GM18498 (cell line): ENCODE measurements around the gene EGFR.

ENCODE experiments used
- ATAC-seq: cut with Tn5 transposase; IDR thresholded peaks from one replicate; pipeline ENCODE4 v1.9.1; 2021; ENCODE audit warnings: mild to moderate bottlenecking, moderate library complexity; ENCODE audit not compliant: unreplicated experiment

The EGFR gene

GRCh38 chr7:55240418-55241142 lies 221.8 kb downstream of the EGFR start:
- no peak for ATAC-seq

- no peak for ATAC-seq
Observed at GRCh38 chr7:55241958-55242357, 223.1 kb downstream of the EGFR start.

DNA sequence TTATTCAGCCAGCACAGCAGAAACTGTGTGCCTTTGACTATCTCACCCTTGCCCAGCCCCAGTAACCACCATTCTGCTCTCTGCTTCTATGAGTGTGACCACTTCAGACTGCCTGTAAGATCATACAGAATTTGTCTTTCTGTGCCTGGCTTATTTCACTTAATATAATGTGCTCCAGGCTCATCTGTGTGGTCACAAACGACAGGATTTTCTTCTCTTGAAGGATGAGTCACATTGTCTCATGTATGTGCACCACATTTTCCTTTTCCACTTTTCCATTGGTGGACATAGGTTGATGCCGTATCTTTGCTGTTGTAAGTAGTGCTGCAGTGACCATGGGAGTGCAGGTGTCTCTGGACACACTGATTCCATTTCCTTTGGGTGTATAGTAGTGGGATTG lies 223.8 kb downstream of the EGFR start:
- ATAC-seq: no peak

DNA sequence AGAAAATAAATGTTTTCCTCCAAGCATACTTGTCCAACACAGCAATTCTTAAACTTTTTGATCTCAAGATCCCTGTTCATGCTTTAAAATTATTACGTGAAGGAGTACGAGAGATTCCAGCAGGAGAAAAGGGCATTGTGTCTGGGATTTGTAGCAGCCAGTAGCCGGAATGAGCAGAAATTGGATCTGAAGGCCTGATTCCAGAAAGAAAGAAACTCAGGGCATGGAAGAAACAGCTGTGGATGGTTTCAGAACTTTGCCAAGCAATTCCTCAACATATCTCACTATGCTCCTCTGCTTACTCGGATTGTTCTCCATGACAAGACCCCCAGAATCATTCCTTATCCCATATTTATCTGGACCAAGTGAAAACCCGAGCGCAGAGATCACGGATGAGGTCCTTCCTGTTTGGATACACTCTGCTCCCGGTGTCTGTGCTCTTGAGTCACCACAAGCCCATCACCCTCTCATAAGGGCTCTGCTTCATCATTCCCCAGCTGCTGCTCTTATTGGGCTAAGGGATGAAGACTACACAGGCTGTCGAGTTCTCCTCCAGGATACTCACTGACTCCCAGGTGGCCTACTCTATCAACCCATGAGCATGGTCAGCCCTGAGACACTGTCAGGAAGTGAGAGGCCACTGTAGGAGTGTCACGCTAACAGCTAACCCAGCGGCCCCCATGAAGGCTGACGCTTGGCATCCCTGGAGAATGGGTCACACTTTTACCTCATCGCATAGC lies 225.4 kb downstream of the EGFR start:
- no peak for ATAC-seq

DNA sequence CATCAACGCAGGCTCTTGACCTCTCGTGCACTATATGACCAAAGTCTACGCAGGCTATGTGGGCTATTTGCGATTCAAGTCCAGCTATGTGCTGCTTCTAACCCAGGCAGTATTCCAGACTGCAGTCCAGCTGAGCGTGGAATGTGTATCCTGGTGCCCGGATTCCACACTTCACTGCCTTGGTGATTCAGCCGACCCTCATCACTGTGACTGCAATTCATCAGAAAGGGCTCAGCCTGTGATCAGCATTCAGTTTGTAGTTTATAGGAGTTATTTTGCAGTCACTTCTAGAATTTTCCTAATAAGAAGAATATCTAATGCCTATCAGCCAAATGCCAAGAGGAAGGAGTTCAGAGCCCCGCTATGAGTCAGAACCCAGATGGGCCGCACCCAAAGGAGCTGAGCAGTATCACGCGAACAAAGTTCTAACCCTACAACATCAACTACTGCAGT lies 226.5 kb downstream of the EGFR start:
- ATAC-seq: no peak

DNA sequence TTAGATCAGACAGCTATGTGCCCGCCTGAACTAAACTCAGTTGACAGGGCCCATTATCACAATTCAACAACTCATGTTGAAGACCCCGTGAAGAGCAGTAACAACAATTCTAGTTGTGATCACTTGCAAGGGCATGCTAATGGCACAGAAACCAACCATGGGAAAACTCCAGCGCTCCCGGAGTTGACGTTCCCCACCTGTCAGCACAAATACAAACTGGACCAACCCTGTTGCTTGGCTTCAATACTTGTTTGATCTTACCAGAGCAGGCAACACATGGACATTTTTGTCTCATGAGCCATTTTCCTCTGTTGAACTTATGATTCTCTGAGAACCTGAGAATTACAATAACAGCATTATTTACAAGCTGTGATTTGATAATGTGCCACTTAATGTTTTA lies 227.4 kb downstream of the EGFR start:
- ATAC-seq: no peak

- no peak for ATAC-seq
Observed at GRCh38 chr7:55247428-55247827, 228.6 kb downstream of the EGFR start.

DNA sequence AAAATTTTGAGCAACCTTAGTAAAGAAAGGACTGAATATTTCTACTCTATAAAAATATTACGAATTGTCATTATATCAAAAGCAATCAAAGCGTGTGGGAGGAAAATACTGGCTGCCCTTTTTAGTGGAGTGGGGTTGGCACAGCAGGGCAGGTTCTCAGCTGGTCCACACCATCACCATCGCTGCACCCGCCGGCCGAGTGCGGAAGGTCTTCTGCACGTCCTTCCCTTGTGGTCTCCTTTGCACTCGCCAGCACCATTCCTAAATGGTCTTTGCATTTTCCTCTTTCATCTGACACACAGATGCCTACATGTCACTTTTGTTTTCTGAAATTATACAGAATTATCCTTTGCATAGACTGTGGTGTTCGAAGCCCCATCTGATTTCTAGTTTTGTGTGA lies 229.7 kb downstream of the EGFR start:
- ATAC-seq: no peak

- no peak for ATAC-seq
Observed at GRCh38 chr7:55249332-55249731, 230.5 kb downstream of the EGFR start.

- ATAC-seq: no peak
Observed at GRCh38 chr7:55250313-55250712, 231.5 kb downstream of the EGFR start.

- ATAC-seq: no peak
Observed at GRCh38 chr7:55251313-55251712, 232.5 kb downstream of the EGFR start.

DNA sequence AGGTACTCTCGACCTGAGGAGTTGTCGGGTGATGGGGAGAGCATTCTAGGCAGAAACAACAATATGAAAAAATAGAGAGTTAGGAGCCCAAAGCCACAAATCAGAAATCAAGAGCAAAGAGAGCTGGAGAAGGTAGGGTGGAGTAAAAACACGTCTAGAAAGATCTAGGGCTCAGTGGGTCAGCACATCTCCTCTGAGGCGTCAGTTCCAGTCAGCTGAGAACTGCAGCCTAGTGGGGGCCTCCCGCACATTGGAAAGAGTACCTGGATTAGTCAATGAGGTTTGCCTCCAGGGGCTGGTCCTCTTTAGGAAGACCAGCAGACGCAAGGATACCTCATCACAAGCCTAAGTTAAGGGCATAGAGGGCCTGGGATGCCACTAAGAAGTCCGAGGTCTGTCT lies 233.1 kb downstream of the EGFR start:
- no peak for ATAC-seq

GRCh38 chr7:55252386-55252785 lies 233.6 kb downstream of the EGFR start:
- no peak for ATAC-seq

DNA sequence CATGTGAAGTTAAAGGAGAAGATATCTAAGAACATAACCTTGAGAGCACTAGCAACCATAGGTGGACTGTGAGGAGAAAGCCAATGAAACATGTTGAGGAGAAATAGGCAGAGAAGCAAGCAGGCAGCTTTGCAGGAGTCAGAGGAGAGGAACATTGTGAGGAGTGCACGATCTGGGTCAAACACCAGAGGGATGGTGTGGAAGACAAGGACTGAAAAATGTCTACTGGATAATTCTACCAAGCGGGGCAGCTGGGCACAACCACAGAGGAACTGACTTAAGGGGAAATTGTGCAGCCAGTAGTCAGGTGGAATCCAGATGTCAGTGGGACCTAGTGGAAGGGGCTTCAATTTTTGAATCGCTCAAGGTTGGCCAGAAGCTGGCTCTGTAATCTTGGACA lies 234.4 kb downstream of the EGFR start:
- no peak for ATAC-seq

DNA sequence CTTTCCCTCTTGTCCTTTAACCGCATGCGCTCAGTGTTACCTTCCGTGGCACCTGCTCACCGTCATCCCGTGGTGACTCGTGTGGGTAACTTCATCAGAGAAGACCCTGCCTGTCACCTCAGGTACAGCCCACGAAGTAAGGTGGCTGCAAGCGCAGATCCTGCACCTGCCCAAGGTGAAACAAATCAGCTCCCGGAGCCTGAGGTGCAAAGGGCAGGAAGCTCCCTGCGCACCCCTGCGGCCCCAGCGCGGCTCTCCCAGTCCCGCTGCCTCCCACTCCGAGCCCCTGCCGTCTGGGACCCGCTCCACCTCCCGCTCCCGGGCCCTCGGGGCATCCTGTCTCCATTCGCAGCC lies 235.4 kb downstream of the EGFR start:
- no peak for ATAC-seq

GRCh38 chr7:55254596-55255495 lies 236.0 kb downstream of the EGFR start:
- ATAC-seq: peak; percentile 77

DNA sequence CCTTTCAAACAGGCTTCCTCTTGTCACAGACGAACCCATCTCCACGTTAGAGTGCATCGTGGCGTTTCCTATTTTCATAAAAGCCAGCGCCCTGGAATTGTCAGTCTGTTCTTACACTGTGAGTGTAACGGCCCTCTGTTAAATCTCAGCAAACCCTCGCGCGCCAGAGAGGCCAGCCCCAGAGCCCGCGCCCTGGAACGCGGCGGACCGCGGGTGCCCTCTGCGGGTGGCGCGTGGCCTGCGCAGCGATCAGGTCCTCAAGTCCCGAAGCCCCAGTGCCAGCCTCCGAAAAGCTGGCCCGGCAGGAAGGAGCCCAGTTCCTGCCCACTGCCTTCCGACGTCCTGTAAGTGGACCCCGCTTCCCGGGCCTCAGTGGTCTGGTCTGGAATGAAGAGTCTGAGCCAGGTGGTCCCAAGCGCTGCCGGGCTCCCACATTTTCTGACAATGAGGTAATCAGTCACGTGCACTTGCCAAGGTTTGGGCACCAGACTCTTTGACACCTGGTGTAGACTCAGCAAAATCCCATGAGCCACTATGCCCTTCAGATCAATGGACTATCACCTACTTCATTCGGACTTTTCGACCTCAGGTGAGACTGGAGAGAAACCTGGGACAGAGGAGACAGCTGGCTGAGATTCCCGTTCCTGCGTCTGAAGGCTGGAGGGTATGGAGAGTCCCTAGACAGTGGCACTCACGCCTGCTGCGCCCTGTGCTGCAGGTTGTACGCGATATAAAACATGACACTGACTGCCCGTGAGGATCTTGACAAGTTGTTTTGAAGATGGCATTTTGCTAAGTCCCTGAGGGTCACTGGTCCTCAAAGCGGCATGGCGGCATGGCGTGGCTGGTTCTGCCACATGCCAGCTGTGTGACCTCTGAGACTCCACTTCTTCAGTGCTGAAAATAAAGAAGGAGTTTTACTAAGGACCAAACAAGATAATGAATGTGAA lies 237.0 kb downstream of the EGFR start:
- ATAC-seq: peak; percentile 89

DNA sequence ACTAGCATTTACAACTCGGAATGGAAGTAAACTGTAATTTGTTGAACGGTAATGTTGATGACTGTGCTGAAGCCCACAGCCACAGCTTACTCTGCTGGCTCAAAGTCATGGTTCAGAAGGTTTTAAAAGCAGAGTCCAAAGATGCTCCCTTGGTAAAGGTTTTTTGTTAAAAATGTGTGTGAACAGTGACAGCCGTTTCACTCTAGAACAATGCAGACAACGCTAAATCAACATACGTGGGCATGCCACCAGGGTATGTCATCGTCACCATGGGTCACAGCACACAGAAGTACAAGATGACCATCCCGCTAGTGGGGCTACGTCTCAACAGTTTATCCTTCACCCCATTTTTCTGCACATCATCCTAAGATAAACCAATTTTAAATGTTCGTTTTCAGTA lies 239.8 kb downstream of the EGFR start:
- no peak for ATAC-seq

- no peak for ATAC-seq
Observed at GRCh38 chr7:55260171-55260570, 241.4 kb downstream of the EGFR start.

DNA sequence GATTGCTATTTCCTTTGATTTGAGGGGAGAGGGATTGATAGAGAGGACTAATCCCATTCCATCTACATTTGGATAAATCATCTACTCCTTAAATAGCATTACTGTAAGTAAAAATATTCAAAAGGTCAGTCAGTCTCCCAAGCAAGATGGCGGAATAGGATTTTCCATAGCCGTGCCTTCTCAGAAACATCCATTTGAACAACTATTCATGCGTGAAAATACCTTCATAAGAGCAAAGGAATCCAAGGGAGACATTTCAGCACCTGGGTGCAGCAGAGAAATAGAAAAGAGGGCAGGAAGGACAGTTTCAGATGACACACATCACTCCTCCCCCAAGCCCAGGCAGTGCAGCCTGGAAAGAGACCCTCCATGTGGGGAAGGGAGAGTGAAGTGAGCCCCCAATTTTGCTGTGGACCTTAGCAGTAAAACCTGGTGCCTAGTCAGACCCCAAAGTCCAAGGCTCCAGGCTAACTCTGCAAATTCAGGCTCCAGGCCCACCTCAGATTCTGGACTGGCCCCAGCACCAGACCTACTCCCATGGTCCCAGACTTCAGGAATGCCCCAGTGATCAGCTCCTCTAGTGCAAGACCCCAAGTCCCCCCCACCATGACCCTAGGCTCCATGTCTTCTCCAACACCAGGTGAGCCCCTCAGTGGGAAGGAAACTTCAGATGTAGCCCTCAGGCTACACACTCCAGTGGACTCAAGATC lies 242.0 kb downstream of the EGFR start:
- no peak for ATAC-seq
